HG03460 (cell line): ENCODE results near the gene C19orf38.

ENCODE experiments used
- ATAC-seq: cut with Tn5 transposase; IDR thresholded peaks from one replicate; pipeline ENCODE4 v1.9.1; 2021; ENCODE audit not compliant: unreplicated experiment

The C19orf38 gene

GRCh38 chr19:10899151-10899653, 51.0 kb downstream of the C19orf38 start:
- no peak for ATAC-seq

DNA sequence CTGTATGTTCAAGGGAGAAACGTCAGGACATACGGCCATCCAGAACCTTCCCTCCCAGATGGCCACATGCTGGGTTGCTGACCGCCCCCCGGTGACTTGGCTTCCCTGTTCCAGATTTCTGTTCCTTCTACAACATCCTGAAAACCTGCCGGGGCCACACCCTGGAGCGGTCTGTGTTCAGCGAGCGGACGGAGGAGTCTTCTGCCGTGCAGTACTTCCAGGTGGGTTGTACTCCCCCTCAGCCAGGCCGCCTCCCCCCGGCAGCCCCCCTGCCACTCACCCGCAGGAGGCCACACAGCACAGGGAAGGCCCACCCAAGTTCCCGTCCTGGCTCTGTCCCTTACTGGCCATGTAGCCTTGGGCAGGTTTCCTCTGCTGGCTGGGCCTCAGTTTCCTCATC, 59.7 kb downstream of the C19orf38 start:
- no peak for ATAC-seq

- ATAC-seq: no peak
These were observed 60.3 kb downstream of the C19orf38 start for GRCh38 chr19:10908380-10908960.

DNA sequence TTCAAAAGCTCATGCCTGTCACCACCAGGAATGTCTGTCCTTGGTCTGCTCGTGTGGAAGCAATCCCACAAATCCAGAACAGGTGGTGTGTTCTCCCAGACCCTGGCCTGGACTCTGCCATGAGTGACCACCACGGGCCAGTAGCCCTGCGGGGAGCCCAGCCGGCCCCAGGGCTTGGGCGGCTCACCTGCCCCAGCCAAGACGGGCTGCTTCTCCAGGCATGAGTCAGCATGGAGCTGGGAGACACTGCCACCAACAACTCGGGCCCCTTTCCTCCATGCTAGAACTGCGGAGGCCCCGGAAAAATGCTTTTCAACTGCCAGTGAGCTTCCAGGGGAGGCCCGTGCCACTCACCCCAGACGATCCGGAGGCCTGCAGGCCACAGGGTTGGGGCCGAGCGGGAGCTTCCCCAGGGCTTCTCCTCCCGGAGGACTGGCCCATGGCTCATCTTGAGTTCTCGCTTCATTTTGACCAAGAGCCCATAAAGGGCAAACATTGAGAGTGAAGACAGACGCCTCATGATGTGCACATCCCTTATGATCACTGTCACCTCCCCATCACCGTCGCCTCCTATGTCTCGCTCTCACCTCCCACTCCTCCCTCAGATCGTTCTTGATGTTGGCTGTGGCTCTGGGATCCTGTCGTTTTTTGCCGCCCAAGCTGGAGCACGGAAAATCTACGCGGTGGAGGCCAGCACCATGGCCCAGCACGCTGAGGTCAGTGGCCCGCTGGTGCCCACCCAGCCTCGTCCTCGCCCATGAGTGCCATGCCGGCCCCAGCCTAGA, 63.6 kb downstream of the C19orf38 start:
- ATAC-seq: no peak

DNA sequence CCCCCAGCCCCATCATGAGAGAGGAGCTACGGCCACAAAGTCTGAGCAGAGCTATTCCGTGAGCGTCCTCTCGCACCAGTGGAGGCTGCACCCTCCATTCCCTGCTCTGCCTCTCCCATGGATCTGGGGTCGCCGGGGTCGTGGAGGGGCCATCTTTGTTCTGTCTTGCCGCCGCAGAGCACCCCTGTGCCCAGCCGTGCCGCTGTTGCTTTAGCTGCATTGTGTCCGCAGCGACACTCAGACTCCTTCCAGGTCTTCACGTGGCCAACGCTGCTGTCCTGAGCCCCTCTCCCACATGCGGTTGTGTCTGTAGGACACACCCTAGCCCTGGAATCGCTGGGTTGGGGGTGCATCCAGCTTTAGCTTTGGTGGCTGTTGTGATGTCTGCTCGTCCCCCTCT, 64.4 kb downstream of the C19orf38 start:
- ATAC-seq: no peak

GRCh38 chr19:10913716-10914340, 65.6 kb downstream of the C19orf38 start:
- no peak for ATAC-seq

DNA sequence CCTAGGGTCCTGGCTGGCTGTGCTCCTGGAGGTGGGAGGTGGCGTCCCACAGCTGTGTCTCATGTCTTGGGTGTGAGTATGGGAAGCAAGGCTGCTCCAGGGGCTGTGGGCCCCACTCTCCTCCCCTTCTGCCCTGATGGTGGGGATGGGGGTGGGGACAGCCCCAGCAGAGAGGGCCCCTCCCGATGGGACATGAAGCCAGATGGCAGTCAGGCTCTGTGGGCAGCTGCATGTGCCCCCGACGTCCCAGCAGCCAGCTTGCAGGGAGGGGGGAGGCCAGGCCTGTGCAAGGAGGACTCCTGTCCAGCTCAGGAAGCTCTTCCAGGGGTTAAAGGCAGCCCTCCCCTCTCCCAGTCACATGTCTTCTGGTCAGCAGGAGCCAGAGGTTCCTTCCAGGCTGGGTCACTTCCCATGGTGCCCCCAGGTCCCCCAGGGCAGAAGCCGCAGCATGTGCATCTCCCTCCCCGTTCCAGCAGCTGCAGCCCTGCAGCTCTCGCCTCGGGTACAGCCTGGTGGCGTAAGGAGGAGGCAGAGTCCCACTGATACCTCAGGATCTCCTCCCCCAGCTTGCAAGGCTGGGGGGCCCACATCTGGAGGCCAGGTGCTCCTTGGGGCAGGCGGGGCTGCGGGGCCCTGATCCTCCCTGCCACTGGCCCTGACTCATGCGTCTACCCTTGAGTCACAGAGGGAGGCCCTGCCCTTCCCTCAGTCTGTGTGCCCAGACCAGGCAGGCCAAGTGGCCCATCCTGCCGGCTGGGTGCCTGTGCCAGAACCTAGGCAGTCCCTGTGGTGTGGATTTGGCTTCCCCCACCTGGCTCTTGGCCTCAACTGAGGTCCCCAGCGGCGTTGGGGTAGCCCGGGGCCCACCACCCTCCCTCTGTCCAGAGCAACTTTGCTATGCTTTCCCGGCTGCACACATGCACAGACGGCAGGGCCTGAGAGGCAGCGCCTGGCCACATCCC, 67.2 kb downstream of the C19orf38 start:
- no peak for ATAC-seq

GRCh38 chr19:10916602-10917001, 68.4 kb downstream of the C19orf38 start:
- no peak for ATAC-seq

GRCh38 chr19:10918359-10918758, 70.1 kb downstream of the C19orf38 start:
- ATAC-seq: no peak
